ENCODE measurements around the gene LILRB5.

GRCh38 chr19:54268936-54269335 is 11.9 kb upstream of the LILRB5 start:
- TF ChIP-seq REST (IDR thresholded peaks at IDR 0.05; ENCODE audit: low read depth), result no peak
- no peak for TF ChIP-seq CTCF (IDR thresholded peaks at IDR 0.05 in 2 of 3, conservative IDR thresholded peaks at IDR 0.05 in 1 of 3; ENCODE audit: borderline replicate concordance in 1 of 3, insufficient read depth in 1 of 3, low read depth in 2 of 3, low read length in 2 of 3)
- TF ChIP-seq FOSL1 (IDR thresholded peaks at IDR 0.05; ENCODE audit: low read depth), result no peak

All from HCT116 (cell line).